HepG2 (cell line): ENCODE data around the gene SLC17A3. TPM values are rescaled to one million over a fixed set of nuclear protein-coding genes. Genes with fewer than 3 reads are reported as not detected.

Experiments used
- EED ChIP-seq: sonication (generic); formaldehyde crosslinking; IDR thresholded peaks from 2 replicates; pipeline ENCODE4 v1.5.0; 2020; ENCODE audit warnings: mild to moderate bottlenecking, missing genetic modification reagents
- FIP1L1 ChIP-seq: fragments of 200-400 bp; formaldehyde crosslinking; IDR thresholded peaks from 2 replicates; pipeline ENCODE4 v1.6.1; 2018; ENCODE audit warnings: low read depth, mild to moderate bottlenecking, low read length, moderate library complexity, borderline replicate concordance; ENCODE audit not compliant: insufficient read depth
- HMGXB3 ChIP-seq: sonication (generic); formaldehyde crosslinking; IDR thresholded peaks from 2 replicates; pipeline ENCODE4 v1.4.0; 2020; ENCODE audit warnings: missing genetic modification reagents, borderline replicate concordance
- JARID2 ChIP-seq: sonication (generic); formaldehyde crosslinking; IDR thresholded peaks from 2 replicates; pipeline ENCODE4 v1.8.1; 2023; ENCODE audit warnings: missing genetic modification reagents, inconsistent platforms; ENCODE audit not compliant: insufficient replicate concordance
- MAFF ChIP-seq: IDR thresholded peaks from 2 replicates; pipeline ENCODE4 v1.6.1; 2011; ENCODE audit warnings: low read depth, low read length, improper control_type of control experiment
- MAFG ChIP-seq: sonication (generic); formaldehyde crosslinking; IDR thresholded peaks from 2 replicates; pipeline ENCODE4 v1.5.1; 2020; ENCODE audit warnings: mild to moderate bottlenecking, missing genetic modification reagents
- MAFK ChIP-seq, 2 experiments: IDR thresholded peaks in 1 of 2; conservative IDR thresholded peaks in 1 of 2; 2 replicates each; pipeline ENCODE4 v1.6.1; 2011; ENCODE audit warnings: improper control_type of control experiment in 2 of 2, low read length in 2 of 2
- MXI1 ChIP-seq: IDR thresholded peaks from 3 replicates; pipeline ENCODE4 v1.6.1; 2012; ENCODE audit warnings: low read depth, low read length, inconsistent platforms, borderline replicate concordance
- NFIC ChIP-seq: IDR thresholded peaks from 2 replicates; pipeline ENCODE4 v1.6.1; 2012; ENCODE audit warnings: mild to moderate bottlenecking, low read length, inconsistent platforms
- NFYB ChIP-seq: sonication (generic); formaldehyde crosslinking; IDR thresholded peaks from 2 replicates; pipeline ENCODE4 v1.4.0; 2020; ENCODE audit warnings: missing genetic modification reagents
- NR2C2 ChIP-seq: sonication (generic); formaldehyde crosslinking; IDR thresholded peaks from 2 replicates; pipeline ENCODE4 v1.4.0; 2020; ENCODE audit warnings: missing genetic modification reagents, mild to moderate bottlenecking, moderate library complexity, borderline replicate concordance
- SALL1 ChIP-seq: sonication (generic); formaldehyde crosslinking; IDR thresholded peaks from 2 replicates; pipeline ENCODE4 v1.8.0; 2022; ENCODE audit warnings: mild to moderate bottlenecking, missing genetic modification reagents
- SATB2 ChIP-seq: sonication (generic); formaldehyde crosslinking; IDR thresholded peaks from 2 replicates; pipeline ENCODE4 v1.5.0; 2020; ENCODE audit warnings: missing genetic modification reagents
- TP53 ChIP-seq: sonication (generic); formaldehyde crosslinking; conservative IDR thresholded peaks from 2 replicates; pipeline ENCODE4 v1.4.0; 2020; ENCODE audit warnings: missing genetic modification reagents
- ZNF180 ChIP-seq: sonication (generic); formaldehyde crosslinking; IDR thresholded peaks from 2 replicates; pipeline ENCODE4 v1.4.0; 2020; ENCODE audit warnings: low read depth, missing genetic modification reagents, borderline replicate concordance
- ZNF232 ChIP-seq: sonication (generic); formaldehyde crosslinking; IDR thresholded peaks from 2 replicates; pipeline ENCODE4 v1.4.0; 2020; ENCODE audit warnings: missing genetic modification reagents, borderline replicate concordance
- ZNF253 ChIP-seq: sonication (generic); formaldehyde crosslinking; IDR thresholded peaks from 2 replicates; pipeline ENCODE4 v1.8.0; 2022; ENCODE audit warnings: mild to moderate bottlenecking, missing genetic modification reagents, borderline replicate concordance
- ZNF629 ChIP-seq: sonication (generic); formaldehyde crosslinking; conservative IDR thresholded peaks from 2 replicates; pipeline ENCODE4 v1.5.0; 2020; ENCODE audit warnings: missing genetic modification reagents
- polyA plus RNA-seq, 8 experiments: library from polyadenylated mRNA; depleted of rRNA in 3 of 8; stranded (reverse) in 7 of 8; unstranded in 1 of 8; fragments of >200 nt; fragmentation: Illumina TruSeq in 4 of 8; extraction: Trizol in 4 of 8; gene quantifications; 2 replicates each; pipeline versions ENCODE4 v1.2.1 to v1.2.3, GENCODE V29; 2011 to 2016; ENCODE audit warnings: low read depth in 4 of 8, missing spikeins in 1 of 8, mixed read lengths in 1 of 8; ENCODE audit not compliant: insufficient read depth in 1 of 8
- total RNA-seq, 5 experiments: library from RNA; depleted of rRNA; stranded (reverse); fragments of >200 nt; fragmentation: Illumina TruSeq; extraction: Trizol; gene quantifications; 2 replicates each; pipeline ENCODE4 v1.2.3, GENCODE V29; 2016; ENCODE audit warnings: low read depth in 1 of 5
- TF ChIP-seq, protein P1 (sequence below), 2 experiments: sonication (generic) in 1 of 2; formaldehyde crosslinking in 1 of 2; IDR thresholded peaks; 2 replicates each; pipeline versions ENCODE4 v1.5.1 to v1.6.1; 2011 to 2020; ENCODE audit warnings: borderline replicate concordance in 1 of 2, low read depth in 1 of 2, low read length in 1 of 2, mild to moderate bottlenecking in 1 of 2, missing genetic modification reagents in 1 of 2, moderate library complexity in 1 of 2

SLC17A3 gene
- total and polyA plus RNA-seq, 2 of the 13 experiments (the other 11 are each of a cell fraction or from before 2014, with no cell fraction given): 0.09 to 0.11 TPM

- TF ChIP-seq NR2C2 (0 out of 2 replicates have a peak, but pooled peaks have one; percentile 8), MAFG (CRISPR knock-in tag) (peak; percentile 83), ZNF232 (CRISPR knock-in tag) (no peak), JARID2 (CRISPR knock-in tag) (no peak), SALL1 (CRISPR knock-in tag) (0 out of 2 replicates have a peak, but pooled peaks have one; percentile 27), NFYB (CRISPR knock-in tag) (peak; percentile 49), ZNF629 (no peak), MAFF (peak; percentile 100), MAFK (conservative IDR thresholded peaks at IDR 0.05 in 1 of 2, IDR thresholded peaks at IDR 0.05 in 1 of 2; ENCODE audit: low read length in 2 of 2) (peak; percentile 100), TP53 (no peak), NFIC (no peak), MXI1 (no peak), EED (no peak), HMGXB3 (CRISPR knock-in tag) (no peak), FIP1L1 (no peak), SATB2 (CRISPR knock-in tag) (no peak), ZNF180 (CRISPR knock-in tag) (no peak), ZNF253 (CRISPR knock-in tag) (no peak)
- TF ChIP-seq, protein P1, sequence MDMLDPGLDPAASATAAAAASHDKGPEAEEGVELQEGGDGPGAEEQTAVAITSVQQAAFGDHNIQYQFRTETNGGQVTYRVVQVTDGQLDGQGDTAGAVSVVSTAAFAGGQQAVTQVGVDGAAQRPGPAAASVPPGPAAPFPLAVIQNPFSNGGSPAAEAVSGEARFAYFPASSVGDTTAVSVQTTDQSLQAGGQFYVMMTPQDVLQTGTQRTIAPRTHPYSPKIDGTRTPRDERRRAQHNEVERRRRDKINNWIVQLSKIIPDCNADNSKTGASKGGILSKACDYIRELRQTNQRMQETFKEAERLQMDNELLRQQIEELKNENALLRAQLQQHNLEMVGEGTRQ (IDR thresholded peaks at IDR 0.05; ENCODE audit: low read depth, low read length): peak; percentile 44; the same call in 1 of the 2 replicates
- TF ChIP-seq, protein P1 (CRISPR knock-in tag; IDR thresholded peaks at IDR 0.05; ENCODE audit: borderline replicate concordance): peak; percentile 56; the same call in 1 of the 2 replicates
These were observed 24.4 kb upstream of the SLC17A3 start (continued) for GRCh38 chr6:25898289-25898977.
